GM18519 (cell line): Measurements from ENCODE around the gene FTCD.

Source experiments
- ATAC-seq: cut with Tn5 transposase; IDR thresholded peaks from one replicate; pipeline ENCODE4 v1.9.1; 2021; ENCODE audit warnings: mild to moderate bottlenecking, moderate library complexity; ENCODE audit not compliant: unreplicated experiment, low FRiP score

Gene FTCD

GRCh38 chr21:46095814-46096595 lies 59.4 kb downstream of the FTCD start:
- no peak for ATAC-seq

GRCh38 chr21:46095083-46095719 lies 60.2 kb downstream of the FTCD start:
- no peak for ATAC-seq

DNA sequence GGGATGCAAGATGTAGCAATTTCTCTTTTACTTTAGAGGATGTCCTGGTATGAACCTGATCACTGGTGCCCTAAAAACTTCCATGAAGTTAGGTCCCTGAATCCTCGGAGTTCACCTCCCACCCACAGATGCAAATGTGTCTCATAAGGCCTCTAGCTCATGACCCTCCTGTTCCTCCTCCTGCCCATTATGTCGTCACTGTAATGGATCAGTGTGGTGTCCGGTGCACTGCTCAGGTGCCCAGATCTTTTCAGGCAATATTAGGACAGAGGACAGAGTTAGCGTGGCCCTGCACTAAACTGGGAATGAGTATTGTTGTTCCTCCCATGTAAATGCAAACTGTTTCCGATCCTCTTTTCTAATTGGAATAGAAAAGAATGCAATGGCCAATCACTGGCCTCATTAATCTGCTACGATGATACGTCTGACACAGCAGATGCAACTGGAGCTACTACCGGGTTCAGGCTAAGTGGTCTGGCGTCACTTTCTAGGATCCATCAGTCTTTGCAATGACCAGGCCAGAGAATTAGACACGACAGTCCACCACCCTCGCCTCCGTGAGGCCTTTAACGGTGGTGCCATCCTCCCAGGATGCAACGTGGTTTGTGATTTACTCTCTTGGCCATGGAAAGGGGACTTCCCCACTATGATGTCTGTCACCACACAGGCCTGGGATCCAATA lies 60.8 kb downstream of the FTCD start:
- no peak for ATAC-seq

- no peak for ATAC-seq
Measured at GRCh38 chr21:46093668-46094400, 61.5 kb downstream of the FTCD start.

- ATAC-seq, result no peak
Measured at GRCh38 chr21:46092811-46093667, 62.3 kb downstream of the FTCD start.

GRCh38 chr21:46092026-46092764 lies 63.2 kb downstream of the FTCD start:
- no peak for ATAC-seq

DNA sequence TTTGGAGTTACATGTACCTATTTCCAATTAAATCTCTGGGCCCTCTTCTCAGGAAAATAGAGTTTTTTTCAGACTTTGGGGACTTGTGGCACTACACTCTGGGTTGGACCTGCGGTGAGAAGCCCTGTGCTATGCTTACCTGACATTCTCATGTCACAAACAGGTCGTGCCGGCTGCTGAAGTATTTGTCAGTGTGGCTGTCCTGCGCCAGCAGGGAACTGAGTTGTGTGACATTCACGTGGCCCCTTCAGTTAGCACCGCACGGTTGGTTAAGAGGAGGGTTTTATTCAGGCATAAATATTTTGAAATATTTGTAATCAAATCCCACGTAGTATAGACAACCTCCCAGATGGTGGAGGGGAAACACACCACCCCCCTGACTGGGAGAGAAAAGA lies 63.8 kb downstream of the FTCD start:
- no peak for ATAC-seq

GRCh38 chr21:46091118-46091517 lies 64.3 kb downstream of the FTCD start:
- ATAC-seq, result no peak

DNA sequence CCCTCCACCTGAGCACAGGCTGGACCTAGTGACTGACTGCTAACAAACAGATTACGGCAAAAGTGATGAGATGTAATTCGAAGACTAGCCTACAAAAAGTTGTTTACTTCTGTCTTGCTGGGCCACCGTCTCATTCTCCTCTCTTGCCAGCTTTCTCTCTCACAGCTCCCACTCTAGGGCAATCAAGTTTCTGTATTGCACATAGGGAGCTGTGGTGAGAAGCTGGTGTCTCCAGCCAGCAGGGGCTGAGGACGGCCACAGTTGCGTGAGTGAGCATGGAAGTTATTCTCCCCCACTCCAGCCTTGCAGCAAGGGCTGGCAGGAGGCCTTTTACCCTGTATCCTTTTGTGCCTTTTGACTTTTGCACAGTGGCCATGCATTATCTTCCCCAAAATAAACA lies 66.1 kb downstream of the FTCD start:
- ATAC-seq, result no peak

DNA sequence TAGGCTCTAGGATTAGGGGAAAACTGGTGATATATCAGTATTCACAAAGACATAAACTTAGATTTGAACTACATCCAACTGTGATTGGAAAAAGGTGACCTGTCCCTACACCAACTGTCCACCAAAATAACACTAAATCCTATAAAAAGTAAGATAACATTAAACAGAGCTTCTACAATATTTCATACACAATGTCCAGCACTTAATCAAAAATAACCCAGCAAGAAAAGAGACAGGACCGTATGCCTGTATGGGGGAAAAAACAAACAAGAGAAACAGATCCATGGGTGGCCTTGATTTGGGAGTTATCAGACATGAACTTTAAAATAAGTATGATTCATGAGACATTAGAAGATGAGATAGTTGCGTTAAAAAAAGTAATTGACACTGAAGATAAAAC lies 67.2 kb downstream of the FTCD start:
- ATAC-seq, result no peak

GRCh38 chr21:46087641-46088040 lies 67.7 kb downstream of the FTCD start:
- no peak for ATAC-seq
